Chondrocyte (in vitro differentiated cells): ENCODE results near the gene RND1. TPM values are rescaled to one million over a fixed set of nuclear protein-coding genes. Genes with fewer than 3 reads are reported as not detected.
"Not testable (repeated sequence)": the region's sequence is repeated elsewhere in the genome, so short reads cannot be mapped to it uniquely, and the experiment has no call there.

ENCODE experiments used
- DNase-seq: peaks from one replicate; pipeline ENCODE4 v3.0.0; 2021; ENCODE audit warnings: mixed read lengths, low spot score
- H3K27ac Mint-ChIP-seq: one replicate; pipeline ENCODE4 v1.8.0; 2021; ENCODE audit warnings: mild to moderate bottlenecking, moderate library complexity, mixed read lengths; ENCODE audit not compliant: unreplicated experiment
- H3K27me3 Mint-ChIP-seq: 2 replicates; pipeline ENCODE4 v1.8.0; 2021; ENCODE audit warnings: low read depth, mixed read lengths
- H3K36me3 Mint-ChIP-seq: 2 replicates; pipeline ENCODE4 v1.8.0; 2021; ENCODE audit warnings: low read depth, mixed read lengths
- H3K4me1 Mint-ChIP-seq: 2 replicates; pipeline ENCODE4 v1.8.0; 2021; ENCODE audit warnings: low read depth, mild to moderate bottlenecking, mixed read lengths
- H3K4me3 Mint-ChIP-seq: one replicate; pipeline ENCODE4 v1.8.0; 2021; ENCODE audit warnings: mild to moderate bottlenecking, moderate library complexity, mixed read lengths; ENCODE audit not compliant: unreplicated experiment
- H3K9me3 Mint-ChIP-seq: 2 replicates; pipeline ENCODE4 v1.8.0; 2021; ENCODE audit warnings: low read depth, mixed read lengths
- total RNA-seq: library from RNA; stranded (reverse); gene quantifications from 3 replicates; pipeline ENCODE4 v1.2.1, GENCODE V29; 2021
- TF ChIP-seq, protein P1 (sequence below): fragments of 200-600 bp; sonication (generic); IDR thresholded peaks from 2 replicates; pipeline ENCODE4 v1.5.0; 2021; ENCODE audit warnings: antibody characterized with exemption, mild to moderate bottlenecking, moderate library complexity

The RND1 gene
- total RNA-seq, 1 donor from 2014 or later = 0.99 TPM

- peaks cover 2% of the 10 kb centered on the region for H3K36me3 Mint-ChIP-seq
- peak overlapping the region; percentile 95 for H3K27ac Mint-ChIP-seq
- TF ChIP-seq, protein P1, sequence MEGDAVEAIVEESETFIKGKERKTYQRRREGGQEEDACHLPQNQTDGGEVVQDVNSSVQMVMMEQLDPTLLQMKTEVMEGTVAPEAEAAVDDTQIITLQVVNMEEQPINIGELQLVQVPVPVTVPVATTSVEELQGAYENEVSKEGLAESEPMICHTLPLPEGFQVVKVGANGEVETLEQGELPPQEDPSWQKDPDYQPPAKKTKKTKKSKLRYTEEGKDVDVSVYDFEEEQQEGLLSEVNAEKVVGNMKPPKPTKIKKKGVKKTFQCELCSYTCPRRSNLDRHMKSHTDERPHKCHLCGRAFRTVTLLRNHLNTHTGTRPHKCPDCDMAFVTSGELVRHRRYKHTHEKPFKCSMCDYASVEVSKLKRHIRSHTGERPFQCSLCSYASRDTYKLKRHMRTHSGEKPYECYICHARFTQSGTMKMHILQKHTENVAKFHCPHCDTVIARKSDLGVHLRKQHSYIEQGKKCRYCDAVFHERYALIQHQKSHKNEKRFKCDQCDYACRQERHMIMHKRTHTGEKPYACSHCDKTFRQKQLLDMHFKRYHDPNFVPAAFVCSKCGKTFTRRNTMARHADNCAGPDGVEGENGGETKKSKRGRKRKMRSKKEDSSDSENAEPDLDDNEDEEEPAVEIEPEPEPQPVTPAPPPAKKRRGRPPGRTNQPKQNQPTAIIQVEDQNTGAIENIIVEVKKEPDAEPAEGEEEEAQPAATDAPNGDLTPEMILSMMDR = peak; percentile 93
- peaks cover 29% of the 10 kb centered on the region for H3K4me1 Mint-ChIP-seq
- DNase-seq = no peak
- peaks cover 2% of the 10 kb centered on the region for H3K27me3 Mint-ChIP-seq
- H3K9me3 Mint-ChIP-seq = no peaks in the 10 kb centered on the region
- peak overlapping the region; percentile 95 for H3K4me3 Mint-ChIP-seq
Measured at GRCh38 chr12:48852734-48853688, 12.7 kb downstream of the RND1 start.

DNA sequence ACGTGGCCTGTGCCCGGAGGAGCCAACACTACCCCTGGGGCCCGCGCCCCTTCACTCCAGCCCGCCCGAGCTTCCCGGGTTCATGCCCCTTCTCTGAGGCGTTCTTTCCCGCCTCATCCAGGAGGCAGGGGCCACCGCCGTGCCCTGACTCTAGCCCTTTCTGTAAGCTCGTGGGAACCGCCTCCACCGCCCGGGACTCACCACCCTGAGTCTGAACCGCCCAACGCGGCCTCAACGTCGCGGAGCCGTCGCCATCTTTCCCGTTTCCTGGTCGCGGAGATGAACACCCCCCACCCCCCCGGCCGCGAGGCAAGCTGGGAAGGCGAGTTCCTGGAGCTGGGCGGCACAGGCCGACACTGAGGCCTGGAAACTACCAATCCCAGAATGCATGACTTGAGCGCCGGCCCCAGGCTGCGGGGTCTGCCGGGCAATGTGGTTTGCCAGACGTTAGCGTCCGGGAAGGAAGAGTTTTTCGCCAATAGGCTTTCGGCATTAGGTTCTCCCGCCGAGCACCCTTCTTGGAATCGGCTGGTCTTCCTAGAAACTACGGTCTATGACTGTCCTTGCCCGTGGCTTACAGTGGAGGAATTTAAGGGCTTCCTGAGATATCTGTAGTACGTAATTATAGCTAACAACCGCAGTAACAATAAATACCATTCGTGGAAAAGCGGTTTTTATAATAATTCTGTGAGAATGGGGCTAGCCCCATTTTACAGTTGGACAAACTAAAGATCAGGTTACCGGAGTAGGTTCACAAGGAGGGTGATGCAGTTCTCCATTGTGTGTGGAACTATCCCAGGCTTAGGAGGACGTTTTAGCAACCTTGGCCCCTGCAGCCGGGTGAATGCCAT is 13.6 kb downstream of the RND1 start, which contains the start of gene DDX23:
DDX23 (minus strand) TSS at position 281 of the 851 bp plus-strand sequence. CDS start 6,381 bp downstream, outside the sequence.
- TF ChIP-seq, protein P1 = no peak
- Mint-ChIP-seq H3K9me3 (no peaks in the 10 kb centered on the region), H3K36me3 (peaks cover 2% of the 10 kb centered on the region), H3K27me3 (no peaks in the 10 kb centered on the region), H3K27ac (peak within 1 kb of the TSS; percentile 95), H3K4me1 (peaks cover 29% of the 10 kb centered on the region), H3K4me3 (peak within 1 kb of the TSS; percentile 95)
- peak; percentile 96 for DNase-seq

DNA sequence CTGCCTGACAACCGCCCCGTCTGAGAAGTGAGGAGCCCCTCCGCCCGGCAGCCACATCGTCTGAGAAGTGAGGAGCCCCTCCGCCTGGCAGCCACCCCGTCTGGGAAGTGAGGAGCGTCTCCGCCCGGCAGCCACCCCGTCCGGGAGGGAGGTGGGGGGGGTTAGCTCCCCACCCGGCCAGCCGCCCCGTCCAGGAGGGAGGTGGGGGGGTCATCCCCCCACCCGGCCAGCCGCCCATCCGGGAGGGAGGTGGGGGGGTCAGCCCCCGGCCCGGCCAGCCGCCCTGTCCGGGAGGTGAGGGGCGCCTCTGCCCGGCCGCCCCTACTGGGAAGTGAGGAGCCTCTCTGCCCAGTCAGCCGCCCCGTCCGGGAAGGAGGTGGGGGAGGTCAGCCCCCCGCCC is 23.6 kb downstream of the RND1 start:
- H3K4me3 Mint-ChIP-seq, H3K27me3 Mint-ChIP-seq, H3K9me3 Mint-ChIP-seq, H3K4me1 Mint-ChIP-seq, DNase-seq, H3K27ac Mint-ChIP-seq: not testable (repeated sequence)
- H3K36me3 Mint-ChIP-seq = peaks cover 30% of the 10 kb centered on the region

DNA sequence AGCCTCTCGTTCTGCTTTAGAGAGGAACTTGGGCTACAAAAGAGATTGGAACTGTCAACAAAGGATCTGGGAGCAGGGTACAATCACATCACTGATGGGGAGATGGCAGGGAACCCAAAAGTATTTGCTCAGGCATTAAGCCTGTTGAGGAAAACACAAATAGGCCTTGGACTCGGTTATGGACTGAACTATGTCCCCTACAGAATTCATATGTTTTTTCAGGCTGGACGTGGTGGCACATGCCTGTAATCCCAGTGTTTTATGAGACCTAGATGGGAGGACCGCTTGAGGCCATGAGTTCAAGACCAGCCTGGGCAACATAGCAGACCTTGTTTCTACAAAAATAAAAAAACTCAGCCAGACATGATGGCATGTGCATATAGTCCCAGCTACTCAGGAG is 27.6 kb downstream of the RND1 start:
- no peak for DNase-seq
- Mint-ChIP-seq H3K27ac (no peak overlapping the region), H3K9me3 (no peaks in the 10 kb centered on the region), H3K27me3 (no peaks in the 10 kb centered on the region), H3K4me3 (no peak overlapping the region), H3K36me3 (peaks cover 41% of the 10 kb centered on the region), H3K4me1 (no peaks in the 10 kb centered on the region)
- TF ChIP-seq, protein P1 = no peak

- no peak overlapping the region for H3K4me3 Mint-ChIP-seq
- H3K36me3 Mint-ChIP-seq = peaks cover 49% of the 10 kb centered on the region
- H3K27me3 Mint-ChIP-seq = no peaks in the 10 kb centered on the region
- TF ChIP-seq, protein P1 = no peak
- no peaks in the 10 kb centered on the region for H3K9me3 Mint-ChIP-seq
- no peak for DNase-seq
- no peak overlapping the region for H3K27ac Mint-ChIP-seq
- H3K4me1 Mint-ChIP-seq = no peaks in the 10 kb centered on the region
Measured at GRCh38 chr12:48832321-48833060, 33.2 kb downstream of the RND1 start.
